NCI-H187 treated with DMSO at 0.1 percent for 48 hours (cell line): ENCODE measurements around the gene EEFSEC.

ENCODE experiments used
- DNase-seq: peaks from one replicate; lab custom pipeline; 2025; lab: John Stamatoyannopoulos, UW

The EEFSEC gene

GRCh38 chr3:128185630-128186447 lies 32.6 kb downstream of the EEFSEC start:
- DNase-seq = no peak

GRCh38 chr3:128187495-128187894 lies 34.2 kb downstream of the EEFSEC start:
- no peak for DNase-seq

- DNase-seq = no peak
Measured at GRCh38 chr3:128188326-128188725, 35.0 kb downstream of the EEFSEC start.

- no peak for DNase-seq
Measured at GRCh38 chr3:128188956-128189355, 35.7 kb downstream of the EEFSEC start.

- no peak for DNase-seq
Measured at GRCh38 chr3:128190501-128190900, 37.2 kb downstream of the EEFSEC start.

GRCh38 chr3:128192131-128192530 lies 38.9 kb downstream of the EEFSEC start:
- DNase-seq = no peak

GRCh38 chr3:128193168-128193567 lies 39.9 kb downstream of the EEFSEC start:
- DNase-seq = no peak

GRCh38 chr3:128194843-128195242 lies 41.6 kb downstream of the EEFSEC start:
- no peak for DNase-seq

- DNase-seq = no peak
Measured at GRCh38 chr3:128195369-128195768, 42.1 kb downstream of the EEFSEC start.

GRCh38 chr3:128195802-128196201 lies 42.5 kb downstream of the EEFSEC start:
- no peak for DNase-seq

- DNase-seq = no peak
Measured at GRCh38 chr3:128196647-128197046, 43.4 kb downstream of the EEFSEC start.

- no peak for DNase-seq
Measured at GRCh38 chr3:128197855-128198254, 44.6 kb downstream of the EEFSEC start.

GRCh38 chr3:128198313-128198712 lies 45.0 kb downstream of the EEFSEC start:
- no peak for DNase-seq

- DNase-seq = no peak
Measured at GRCh38 chr3:128199110-128199509, 45.8 kb downstream of the EEFSEC start.

- no peak for DNase-seq
Measured at GRCh38 chr3:128201158-128201755, 48.0 kb downstream of the EEFSEC start.

- no peak for DNase-seq
Measured at GRCh38 chr3:128203169-128203568, 49.9 kb downstream of the EEFSEC start.

GRCh38 chr3:128205558-128206145 lies 52.4 kb downstream of the EEFSEC start:
- DNase-seq = no peak

GRCh38 chr3:128207951-128208350 lies 54.7 kb downstream of the EEFSEC start:
- DNase-seq = no peak

GRCh38 chr3:128210711-128211110 lies 57.4 kb downstream of the EEFSEC start:
- no peak for DNase-seq

- DNase-seq = no peak
Measured at GRCh38 chr3:128214056-128214455, 60.8 kb downstream of the EEFSEC start.

GRCh38 chr3:128215290-128215689 lies 62.0 kb downstream of the EEFSEC start:
- DNase-seq = no peak

- no peak for DNase-seq
Measured at GRCh38 chr3:128215800-128216495, 62.7 kb downstream of the EEFSEC start.
